Glomerular visceral epithelial cell (primary cell): ENCODE measurements around the gene PARD3.

ENCODE experiments used
- DNase-seq: peaks from one replicate; pipeline ENCODE4 v3.0.0-alpha.2; 2016; ENCODE audit errors: extremely low spot score

The PARD3 gene

DNA sequence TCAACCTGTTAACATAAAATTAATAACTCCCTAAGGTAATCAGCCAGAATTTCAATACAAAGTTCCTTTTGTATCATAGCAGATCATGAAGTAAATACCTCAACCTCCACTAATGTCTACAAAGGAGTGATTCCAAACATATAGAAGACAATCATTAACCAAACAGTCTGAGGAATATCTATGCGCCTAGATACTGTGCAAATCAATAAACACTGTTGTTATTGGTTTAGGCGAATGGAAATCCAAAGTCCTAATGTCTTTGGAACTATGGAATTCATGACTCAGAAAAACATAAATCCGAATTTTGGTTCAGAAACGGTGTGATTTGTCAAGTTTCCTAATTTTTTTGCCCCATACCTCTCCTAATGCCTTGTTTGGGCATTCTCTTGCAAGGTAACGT is 469.7 kb downstream of the PARD3 start:
- no peak for DNase-seq

DNA sequence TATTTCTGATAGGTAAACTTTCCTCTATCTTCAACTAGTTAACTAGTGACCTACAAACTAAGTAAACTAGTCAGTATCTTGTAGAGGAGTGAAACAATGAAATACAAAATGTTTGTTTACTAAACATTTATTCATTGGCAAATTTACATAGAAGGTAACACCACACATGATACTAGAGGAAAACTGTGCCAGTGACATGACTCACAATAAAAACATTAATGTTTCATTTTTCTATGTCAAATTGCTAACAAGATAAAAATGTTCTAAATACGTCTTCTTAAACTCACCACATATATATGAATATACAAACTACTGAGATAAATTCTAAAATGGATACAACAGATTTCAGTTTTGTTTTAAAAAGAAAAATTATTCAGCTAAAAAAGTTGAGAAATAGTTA is 471.3 kb downstream of the PARD3 start:
- no peak for DNase-seq

DNA sequence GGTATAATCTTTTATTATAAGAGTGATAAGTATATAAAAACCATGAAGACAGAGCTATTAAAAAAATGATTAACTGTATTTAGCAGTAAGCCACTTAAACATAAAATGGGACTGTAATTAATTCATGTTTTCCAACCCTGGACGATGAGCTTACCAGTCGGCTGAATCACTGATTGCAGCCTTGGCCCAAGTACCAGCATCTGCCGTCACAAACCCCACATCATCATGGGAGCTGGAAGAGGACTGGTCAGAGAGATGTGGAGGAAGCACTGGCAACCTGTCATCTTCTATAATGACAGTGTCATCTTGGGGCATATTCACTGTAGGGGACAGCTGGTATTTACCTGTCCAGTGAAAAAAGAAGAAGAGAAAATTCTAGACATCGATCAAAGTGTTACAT is 473.6 kb downstream of the PARD3 start:
- no peak for DNase-seq

DNA sequence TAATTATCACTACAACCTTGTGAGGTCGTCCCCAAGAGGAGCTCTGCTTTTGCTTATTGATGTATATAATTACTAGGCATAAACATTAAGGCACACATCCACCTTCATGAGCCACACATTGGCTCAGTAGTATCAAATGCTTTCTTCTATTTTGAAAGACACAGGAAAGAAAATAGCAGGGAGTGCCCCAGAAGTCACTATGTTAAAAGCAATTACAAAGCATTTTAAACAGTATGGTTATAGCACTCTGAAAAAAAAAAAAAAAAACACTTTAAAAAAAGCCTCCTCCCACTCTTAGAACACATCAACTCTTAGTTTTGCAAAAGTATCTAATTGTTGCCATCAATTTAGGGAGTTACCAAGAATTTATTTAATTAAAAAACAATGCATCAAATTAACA is 474.2 kb downstream of the PARD3 start:
- no peak for DNase-seq

DNA sequence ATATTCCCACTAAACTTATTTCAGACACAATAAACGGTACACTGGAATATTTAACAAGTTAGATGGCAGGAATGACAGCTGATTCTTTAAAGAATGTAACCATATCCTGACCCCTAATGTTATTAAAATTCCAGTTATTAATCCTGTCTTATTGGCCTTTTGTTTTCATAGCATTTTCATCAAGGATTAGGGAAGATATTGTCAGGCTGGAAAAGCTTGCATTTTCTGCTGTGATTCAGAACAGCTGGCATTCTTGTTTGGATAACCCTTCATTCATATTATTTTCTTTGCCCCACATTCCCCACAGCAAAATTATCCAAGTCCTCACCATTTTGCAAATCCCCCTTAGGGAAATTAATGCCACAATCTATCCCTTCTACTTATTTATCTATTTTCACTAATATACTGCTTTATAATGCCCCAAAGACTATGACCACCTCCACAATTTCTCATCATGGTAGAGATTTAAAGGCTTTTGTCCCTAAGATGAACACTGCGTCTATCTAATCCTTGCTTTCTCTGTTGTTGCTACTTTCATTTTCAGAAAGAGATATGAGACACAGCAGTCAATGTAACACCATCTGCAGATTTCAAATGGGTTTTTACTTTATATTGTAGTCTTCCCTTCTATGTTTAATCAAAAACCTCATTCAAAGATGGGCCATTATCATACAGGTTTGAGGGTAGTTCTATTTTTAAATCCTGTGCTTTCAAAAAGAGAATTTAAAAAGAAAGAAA is 475.1 kb downstream of the PARD3 start:
- DNase-seq, result no peak

DNA sequence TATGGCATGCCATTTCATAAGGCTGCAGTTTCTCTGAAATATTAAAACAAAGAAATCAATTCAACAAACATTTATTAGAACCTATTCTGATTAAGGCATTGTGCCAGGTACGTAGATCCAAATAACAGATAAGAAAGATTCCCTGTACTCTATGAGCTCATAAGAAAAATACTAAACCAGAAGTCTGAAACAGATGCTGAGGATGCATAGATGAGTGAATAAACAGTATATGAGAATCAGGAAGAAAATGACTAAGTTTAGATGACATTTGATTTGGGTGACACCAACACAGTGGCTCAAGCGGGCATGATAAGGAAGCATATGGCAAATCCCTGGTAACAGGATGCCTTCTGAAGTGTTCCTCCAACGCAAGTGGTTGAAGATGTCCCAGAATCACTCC is 477.2 kb downstream of the PARD3 start:
- DNase-seq, result no peak

DNA sequence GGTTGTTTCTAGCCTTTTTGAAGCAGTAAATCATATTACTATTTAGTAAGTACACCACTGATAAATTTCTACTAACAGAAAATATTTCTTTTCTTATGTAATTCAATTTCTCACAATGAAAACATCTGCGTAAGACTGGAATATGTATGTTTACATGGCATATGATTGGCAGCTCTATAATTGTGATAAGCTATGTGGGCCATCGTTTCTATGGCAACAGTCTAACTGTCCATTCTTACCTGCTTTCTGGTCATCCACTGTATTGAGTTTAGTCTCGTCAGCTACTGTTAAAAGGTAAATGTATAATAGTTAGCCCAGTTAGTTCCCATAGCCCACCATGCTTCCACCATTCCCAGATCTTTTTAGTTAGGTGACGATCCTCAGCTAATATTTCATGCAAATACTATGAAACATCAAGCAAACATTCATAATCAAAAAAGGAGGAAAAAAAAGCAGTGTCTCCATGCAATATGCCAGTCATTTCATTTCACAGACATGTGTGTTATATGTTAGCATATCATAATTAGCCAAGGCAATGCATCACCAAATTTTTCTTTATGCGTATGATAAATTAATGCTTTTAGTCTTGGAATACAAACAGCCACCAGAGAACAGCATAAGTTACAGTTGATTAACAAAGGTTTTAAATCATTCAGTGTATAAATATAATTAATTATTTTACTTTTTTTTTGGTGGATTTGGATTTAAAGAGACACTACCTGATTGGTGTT is 479.0 kb downstream of the PARD3 start:
- no peak for DNase-seq

DNA sequence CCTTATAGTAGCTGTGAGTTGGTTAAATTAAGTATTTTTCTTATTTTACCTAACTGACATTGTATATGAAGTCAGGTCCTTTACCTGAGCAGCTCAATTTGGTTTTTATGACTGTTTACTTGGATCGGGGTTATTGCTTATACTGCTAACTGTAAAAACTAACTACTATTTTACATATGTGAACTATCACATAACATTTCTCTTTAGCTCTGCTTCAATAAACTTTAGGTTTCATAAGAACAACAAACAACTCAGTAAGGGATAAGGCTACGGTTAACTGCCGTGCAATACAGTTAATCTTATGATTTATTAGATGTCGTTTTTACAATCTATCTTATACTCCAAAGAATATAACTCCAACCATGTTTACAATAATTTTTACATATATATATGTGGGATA is 480.2 kb downstream of the PARD3 start:
- no peak for DNase-seq

DNA sequence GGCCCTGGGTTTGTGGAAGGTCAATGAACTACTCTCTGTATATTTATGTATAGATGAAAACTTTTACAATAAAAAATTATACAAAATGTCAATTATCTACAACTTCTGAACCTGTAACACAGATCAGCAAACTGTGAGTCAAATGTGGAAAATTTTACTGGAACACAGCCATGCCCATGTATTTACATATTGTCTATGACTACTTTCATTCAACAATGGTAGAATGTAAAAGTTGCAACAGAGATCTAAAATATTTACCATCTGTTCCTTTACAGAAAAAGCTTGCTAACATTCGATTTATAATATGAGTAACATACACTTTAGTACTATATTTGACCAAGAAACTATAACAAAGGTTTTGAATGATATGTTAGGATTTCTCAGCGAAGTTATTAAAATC is 481.6 kb downstream of the PARD3 start:
- peak; percentile 3 for DNase-seq

DNA sequence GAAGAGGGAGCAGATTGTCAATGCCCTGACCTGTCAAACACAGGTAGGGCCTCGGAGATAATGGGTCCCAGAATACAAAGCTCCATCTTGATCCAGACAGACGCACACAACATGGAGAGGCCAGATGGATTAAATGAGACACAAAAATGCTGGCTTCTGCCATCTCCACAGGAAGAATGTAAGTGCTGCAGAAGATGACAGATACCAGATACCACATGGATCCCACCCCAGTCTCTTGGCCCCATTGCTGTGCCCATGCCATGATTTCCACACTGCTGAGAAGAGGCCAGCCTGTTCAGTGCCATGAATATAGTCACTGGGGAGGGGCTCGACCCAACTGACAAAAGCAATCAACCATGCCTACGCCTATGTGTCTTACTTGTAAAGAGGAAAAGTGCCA is 487.9 kb downstream of the PARD3 start:
- DNase-seq, result no peak

DNA sequence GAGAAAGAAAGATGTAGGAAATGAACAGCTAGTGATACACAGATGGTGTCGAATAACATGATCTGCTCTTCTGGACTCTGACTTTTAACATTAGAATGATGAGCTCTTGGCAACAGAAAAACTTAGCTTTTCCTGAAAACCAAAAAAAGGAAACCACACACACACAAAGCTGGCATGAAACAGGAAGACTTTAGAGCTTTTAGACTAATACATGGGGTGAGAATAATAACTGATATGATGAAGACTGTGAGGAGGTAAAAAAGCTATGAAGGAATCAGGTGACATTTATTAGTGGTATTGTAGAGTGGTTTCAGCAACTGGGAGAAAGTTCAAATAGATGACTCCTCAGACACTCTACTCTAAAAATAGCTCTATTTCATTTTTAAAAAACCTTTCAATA is 491.9 kb downstream of the PARD3 start:
- no peak for DNase-seq

DNA sequence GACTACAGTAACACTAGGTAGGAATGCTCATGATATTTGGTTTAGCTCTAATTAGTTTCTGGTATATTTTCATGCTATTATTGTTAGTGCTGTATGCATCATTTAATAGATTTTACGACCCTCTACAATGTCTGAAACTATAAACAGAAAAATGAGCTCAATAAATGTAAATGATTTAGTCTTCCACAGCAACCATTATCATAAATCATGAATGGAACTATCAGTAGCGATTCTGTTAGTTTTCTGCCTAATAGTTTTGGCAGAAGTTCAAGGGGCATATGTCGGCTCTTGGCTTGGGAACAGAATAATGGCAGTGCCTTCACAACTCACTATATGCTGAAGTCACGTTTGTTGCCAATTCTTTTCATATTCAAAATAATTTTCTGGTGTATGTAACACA is 494.8 kb downstream of the PARD3 start:
- no peak for DNase-seq

DNA sequence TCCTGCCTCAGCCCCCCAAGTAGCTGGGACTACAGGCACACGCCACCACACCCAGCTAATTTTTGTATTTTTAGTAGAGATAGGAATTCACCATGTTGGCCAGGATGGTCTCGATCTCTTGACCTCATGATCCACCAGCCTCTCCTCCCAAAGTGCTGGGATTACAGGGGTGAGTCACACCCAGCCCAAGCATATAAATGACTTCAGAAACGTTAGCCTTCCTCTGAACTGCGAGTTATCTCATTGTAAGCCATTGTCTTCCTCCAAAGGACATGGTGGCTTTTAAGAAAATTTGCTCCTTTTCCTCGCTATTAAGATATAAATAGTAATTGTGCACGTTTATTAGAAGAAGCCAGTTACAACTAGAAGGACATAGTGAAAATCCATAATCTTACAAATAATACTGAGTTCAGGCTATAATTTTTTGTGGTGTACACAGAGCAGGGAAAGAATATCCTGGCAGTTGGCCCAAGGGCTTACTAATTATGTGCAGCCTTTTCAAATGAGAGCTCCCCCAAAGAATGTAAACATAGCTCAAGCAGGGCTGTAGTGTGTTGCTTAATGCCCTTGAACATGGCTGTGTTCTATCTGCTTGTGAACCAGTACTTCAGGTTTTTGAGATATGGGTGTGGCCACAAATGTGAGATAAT is 495.8 kb downstream of the PARD3 start:
- no peak for DNase-seq

DNA sequence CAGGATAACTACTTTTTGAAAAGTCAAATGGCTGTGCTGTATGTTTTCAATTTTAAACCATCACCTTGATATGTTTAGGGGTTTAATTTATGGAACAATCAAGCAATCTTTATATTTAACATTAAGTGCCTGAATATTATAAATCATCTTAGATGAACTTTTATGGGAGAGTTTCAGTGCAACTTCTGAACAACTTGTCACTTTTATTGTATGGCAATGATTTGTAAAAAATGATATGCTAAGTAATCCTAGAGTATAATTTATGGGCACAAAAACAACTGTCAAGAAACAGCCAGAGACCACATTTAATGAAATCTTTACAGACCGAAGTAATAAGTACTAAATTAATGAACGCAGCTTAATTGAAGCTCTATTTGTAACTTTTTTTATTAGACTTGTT is 498.9 kb downstream of the PARD3 start:
- DNase-seq, result no peak

DNA sequence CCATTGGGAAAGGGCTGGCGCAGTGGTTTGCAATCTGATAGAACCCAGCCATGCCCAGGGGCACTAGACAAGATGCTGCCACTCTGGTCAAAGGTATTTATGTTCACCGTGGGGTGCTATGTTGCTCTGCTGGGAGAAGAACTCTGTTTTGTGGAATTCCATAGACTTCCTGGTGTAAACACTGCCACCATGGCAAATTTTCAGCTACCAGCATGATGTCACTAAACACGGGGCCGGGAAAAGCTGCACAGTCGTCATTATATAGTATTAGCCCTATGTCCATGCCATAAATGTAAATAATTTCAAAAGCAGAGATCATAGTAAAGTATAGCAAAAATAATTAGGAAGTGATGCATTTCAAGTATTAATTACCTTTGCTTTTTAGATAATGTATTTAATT is 500.6 kb downstream of the PARD3 start:
- no peak for DNase-seq

DNA sequence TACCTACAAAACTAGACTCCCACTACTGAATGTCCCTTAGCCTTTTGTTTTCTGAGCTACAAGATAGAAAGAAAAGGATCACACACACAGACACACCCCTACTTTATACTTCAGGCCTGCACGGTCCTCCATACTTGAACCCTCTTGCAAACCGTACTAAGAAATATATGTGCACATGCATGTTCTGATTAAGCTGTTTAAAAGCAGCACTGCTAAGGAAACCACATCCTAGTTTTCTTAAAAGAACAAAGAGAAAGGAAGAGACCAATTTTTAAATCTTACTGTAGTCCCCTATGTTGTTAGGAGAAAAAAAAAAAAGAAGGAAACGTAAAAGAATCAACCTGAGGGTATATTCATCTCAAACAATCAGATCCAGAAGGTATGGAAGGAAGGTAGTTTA is 501.2 kb downstream of the PARD3 start:
- DNase-seq, result no peak

DNA sequence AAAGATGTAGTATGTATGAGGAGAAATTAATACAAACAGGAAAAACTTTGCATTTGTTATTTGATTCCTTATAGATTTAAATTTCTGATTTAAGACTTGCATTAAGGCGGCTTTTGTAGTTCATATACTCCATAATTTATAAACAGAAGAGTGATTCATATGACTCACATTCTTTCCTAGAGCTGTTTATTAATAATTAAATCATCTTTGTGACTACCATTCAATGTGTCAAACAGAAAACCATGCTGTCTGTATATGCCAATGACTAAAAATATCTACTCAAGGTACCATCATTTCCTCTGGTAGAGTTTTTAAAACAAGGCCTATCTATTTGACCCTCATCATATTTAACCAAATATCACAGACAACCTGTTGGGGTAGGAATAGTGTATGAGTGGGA is 501.7 kb downstream of the PARD3 start:
- no peak for DNase-seq

DNA sequence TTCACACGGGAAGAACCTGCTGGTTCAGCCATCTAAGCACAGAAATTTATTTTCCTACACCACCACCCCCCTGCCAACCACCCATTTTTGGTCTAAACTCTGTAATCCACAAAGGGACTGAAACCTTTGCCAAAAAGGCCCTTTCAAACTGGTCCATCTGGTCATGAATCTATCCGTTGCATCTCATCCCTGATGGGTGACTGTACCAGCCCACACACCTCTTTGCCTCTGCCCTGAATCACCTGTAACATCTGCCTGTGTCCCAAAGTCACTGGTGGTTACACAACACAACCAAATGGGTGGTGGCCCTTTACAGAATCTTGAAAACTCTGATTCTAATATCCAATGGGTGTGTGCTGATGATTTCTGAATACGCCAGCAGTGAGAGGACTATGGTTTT is 503.4 kb downstream of the PARD3 start:
- no peak for DNase-seq

DNA sequence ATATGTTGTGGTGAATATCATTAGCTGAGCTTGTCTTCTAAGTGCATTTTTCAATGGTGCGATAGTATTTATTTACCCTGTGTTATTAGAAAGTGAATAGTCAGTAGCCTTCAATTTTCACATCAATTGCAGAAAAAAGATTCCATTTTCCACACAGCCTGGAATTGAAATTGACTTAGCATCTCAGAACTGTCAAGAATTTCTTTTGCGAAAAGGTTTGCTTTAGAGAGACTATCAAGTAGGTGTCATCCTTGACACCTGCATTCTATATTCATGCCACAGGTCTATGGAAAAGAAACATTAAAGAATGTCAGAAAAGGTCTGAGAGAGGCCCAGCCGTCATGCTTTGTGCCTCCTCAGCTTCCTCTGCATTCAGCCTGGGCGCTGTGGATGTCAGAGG is 504.9 kb downstream of the PARD3 start:
- DNase-seq, result no peak

DNA sequence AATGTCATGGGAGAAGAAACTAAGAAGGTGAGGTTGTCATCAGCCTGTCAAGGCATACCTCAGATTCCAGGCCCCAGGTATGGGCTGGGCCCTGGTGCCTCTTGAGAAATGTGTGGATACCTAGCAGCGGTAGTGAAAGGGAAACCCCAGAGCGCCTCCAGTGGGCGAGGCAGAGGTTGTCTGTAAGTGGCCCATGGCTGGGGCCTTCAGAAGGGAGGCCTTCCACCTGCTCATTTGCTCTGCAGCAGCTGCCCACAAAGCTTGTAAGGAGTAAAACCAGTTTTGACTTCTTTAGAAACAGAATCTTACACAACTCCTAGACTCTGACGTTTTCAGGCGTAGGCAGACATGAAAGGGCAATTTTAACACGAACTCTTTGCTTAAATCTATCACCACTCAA is 509.9 kb downstream of the PARD3 start:
- DNase-seq, result no peak

DNA sequence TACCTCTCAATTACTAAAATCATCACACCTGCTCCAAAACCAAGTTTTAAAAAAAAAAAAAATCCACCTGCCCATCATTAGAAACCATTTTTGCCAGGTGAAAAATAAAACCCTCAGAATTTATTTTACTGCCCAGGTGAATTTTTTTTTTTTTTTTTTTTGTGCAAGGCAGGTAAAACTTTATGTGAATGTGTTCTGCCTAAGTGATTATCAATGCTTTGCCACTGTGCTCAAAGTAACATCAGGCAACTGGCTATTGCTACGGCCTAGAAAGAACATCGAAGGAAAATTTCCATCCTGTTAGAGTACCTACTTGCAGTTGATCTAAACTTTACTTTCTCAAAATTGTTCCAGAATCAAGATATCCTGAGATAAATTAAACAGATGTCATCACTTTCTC is 512.1 kb downstream of the PARD3 start:
- DNase-seq, result no peak

DNA sequence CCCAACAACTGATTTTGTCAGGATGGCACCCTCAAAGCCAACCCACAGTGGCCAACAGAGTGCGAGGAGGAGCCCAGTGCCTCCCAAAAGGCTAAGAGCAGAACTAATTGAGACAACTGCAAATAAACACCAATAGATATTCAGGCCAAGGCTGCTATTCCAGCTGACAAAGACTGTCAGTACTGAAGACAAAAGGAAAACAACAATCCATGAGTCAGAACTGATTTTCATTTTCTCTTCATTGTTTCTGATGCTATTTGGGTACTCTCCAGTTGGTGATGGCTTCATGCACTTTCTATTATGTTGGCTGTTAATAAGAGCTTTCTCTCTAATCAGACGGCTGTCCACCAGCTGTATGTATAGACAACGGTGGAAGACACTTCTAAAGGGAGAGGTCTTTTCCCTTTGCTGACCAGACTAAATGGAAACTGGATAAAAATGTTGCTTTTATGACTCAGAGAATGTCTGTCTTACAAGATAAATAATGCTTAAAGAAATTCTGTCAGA is 515.9 kb downstream of the PARD3 start:
- no peak for DNase-seq

DNA sequence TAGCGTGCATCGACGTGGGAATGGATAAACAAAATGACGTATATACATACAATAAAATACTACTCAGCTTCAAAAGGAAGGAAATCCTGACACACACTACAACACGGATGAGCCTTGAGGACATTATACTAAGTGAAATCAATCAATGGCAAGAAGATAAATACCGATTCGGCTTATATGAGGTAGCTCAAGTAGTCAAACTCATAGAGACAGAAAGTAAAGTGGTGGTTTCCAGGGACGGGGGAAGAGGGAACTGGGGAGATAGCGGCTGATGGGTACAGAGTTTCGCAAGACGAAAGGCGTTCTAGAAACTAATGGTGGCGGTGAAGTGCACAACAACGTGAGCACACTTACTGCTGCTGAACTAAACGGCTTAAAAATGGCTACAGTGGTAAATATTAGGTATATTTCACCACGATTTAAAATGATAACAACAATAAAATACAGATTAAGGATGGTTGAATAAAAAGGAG is 516.7 kb downstream of the PARD3 start:
- no peak for DNase-seq
